HL-60/S4 (cell line): ENCODE measurements around the gene DUSP1.

Experiments used
- in situ Hi-C: fragments of 300-500 bp; cut with MboI; formaldehyde crosslinking; loops from 2 replicates; pipeline ENCODE4 v1.14.3; 2022; ENCODE audit warnings: low sequenced_read_pairs

DUSP1 gene

GRCh38 chr5:172745838-172746237 lies 25.2 kb downstream of the DUSP1 start:
- in situ Hi-C loops = no loop called here

- in situ Hi-C loops = no loop called here
Measured at GRCh38 chr5:172745406-172745805, 25.6 kb downstream of the DUSP1 start.

GRCh38 chr5:172744123-172745104 lies 26.6 kb downstream of the DUSP1 start:
- in situ Hi-C loops = no loop called here

GRCh38 chr5:172743112-172743959 lies 27.7 kb downstream of the DUSP1 start:
- in situ Hi-C loops = no loop called here

- in situ Hi-C loops = no loop called here
Measured at GRCh38 chr5:172741206-172741582, 29.8 kb downstream of the DUSP1 start.

- in situ Hi-C loops = no loop called here
Measured at GRCh38 chr5:172740428-172741205, 30.4 kb downstream of the DUSP1 start.

- in situ Hi-C loops = no loop called here
Measured at GRCh38 chr5:172739375-172739774, 31.6 kb downstream of the DUSP1 start.

- in situ Hi-C loops = no loop called here
Measured at GRCh38 chr5:172736508-172737135, 34.4 kb downstream of the DUSP1 start.

- in situ Hi-C loops = no loop called here
Measured at GRCh38 chr5:172735141-172735831, 35.7 kb downstream of the DUSP1 start.

- in situ Hi-C loops = no loop called here
Measured at GRCh38 chr5:172733974-172734346, 37.0 kb downstream of the DUSP1 start.

GRCh38 chr5:172733131-172733973 lies 37.6 kb downstream of the DUSP1 start:
- in situ Hi-C loops = no loop called here

- in situ Hi-C loops = no loop called here
Measured at GRCh38 chr5:172732201-172732865, 38.7 kb downstream of the DUSP1 start.

GRCh38 chr5:172731680-172732074 lies 39.3 kb downstream of the DUSP1 start:
- in situ Hi-C loops = no loop called here

- in situ Hi-C loops = no loop called here
Measured at GRCh38 chr5:172730981-172731679, 39.9 kb downstream of the DUSP1 start.

- in situ Hi-C loops = no loop called here
Measured at GRCh38 chr5:172730222-172730621, 40.8 kb downstream of the DUSP1 start.

GRCh38 chr5:172729588-172729987 lies 41.4 kb downstream of the DUSP1 start:
- in situ Hi-C loops = no loop called here

- in situ Hi-C loops = no loop called here
Measured at GRCh38 chr5:172728481-172729241, 42.3 kb downstream of the DUSP1 start.
